ENCODE results near the gene SF3B2.

DNA sequence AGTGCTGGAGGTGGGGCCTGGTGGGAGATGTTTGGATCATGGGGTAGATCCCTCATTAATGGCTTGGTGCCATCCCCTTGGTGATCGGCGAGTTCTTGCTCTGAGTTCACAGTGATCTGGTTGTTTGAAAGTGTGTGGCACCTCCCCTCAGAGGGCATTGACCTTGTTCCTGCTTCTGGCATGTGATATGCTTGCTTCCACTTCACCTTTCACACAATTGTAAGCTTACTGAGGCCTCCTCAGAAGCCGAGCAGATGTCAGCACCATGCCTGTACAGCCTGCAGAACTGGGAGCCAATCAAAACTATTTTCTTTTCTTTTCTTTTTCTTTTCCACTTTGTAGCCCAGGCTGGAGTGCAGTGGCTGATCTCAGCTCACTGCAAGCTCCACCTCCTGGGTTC, 14.8 kb upstream of the SF3B2 start:
- TF ChIP-seq, protein P1, sequence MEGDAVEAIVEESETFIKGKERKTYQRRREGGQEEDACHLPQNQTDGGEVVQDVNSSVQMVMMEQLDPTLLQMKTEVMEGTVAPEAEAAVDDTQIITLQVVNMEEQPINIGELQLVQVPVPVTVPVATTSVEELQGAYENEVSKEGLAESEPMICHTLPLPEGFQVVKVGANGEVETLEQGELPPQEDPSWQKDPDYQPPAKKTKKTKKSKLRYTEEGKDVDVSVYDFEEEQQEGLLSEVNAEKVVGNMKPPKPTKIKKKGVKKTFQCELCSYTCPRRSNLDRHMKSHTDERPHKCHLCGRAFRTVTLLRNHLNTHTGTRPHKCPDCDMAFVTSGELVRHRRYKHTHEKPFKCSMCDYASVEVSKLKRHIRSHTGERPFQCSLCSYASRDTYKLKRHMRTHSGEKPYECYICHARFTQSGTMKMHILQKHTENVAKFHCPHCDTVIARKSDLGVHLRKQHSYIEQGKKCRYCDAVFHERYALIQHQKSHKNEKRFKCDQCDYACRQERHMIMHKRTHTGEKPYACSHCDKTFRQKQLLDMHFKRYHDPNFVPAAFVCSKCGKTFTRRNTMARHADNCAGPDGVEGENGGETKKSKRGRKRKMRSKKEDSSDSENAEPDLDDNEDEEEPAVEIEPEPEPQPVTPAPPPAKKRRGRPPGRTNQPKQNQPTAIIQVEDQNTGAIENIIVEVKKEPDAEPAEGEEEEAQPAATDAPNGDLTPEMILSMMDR (conservative IDR thresholded peaks at IDR 0.05 in 1 of 2, IDR thresholded peaks at IDR 0.05 in 1 of 2; ENCODE audit: low read depth in 1 of 2, low read length in 2 of 2), result no peak
- TF ChIP-seq EZH2 (IDR thresholded peaks at IDR 0.05; ENCODE audit: low read length, missing control alignments), result no peak
